ENCODE data around the gene MGMT. TPM values are rescaled to one million over a fixed set of nuclear protein-coding genes. Genes with fewer than 3 reads are reported as not detected.

Gene MGMT
- total RNA-seq, 4 donors from 2014 or later = 25.6 to 32.2 (median 29.5) TPM

GRCh38 chr10:129711291-129711690, 244.2 kb downstream of the MGMT start:
- Histone ChIP-seq H3K4me3 (no peak overlapping the region), H3K36me3 (peaks cover 9% of the 10 kb centered on the region), H3K9me3 (no peaks in the 10 kb centered on the region), H3K4me1 (peaks cover 5% of the 10 kb centered on the region), H3K27ac (no peak overlapping the region), H3K27me3 (no peaks in the 10 kb centered on the region)
- no peak for DNase-seq (ENCODE audit: low spot score in 2 of 2)
- TF ChIP-seq CTCF (IDR thresholded peaks at IDR 0.05) = no peak
- no peak for TF ChIP-seq EP300 (IDR thresholded peaks at IDR 0.05)
- TF ChIP-seq POLR2A (IDR thresholded peaks at IDR 0.05) = no peak
- TF ChIP-seq POLR2AphosphoS5 (IDR thresholded peaks at IDR 0.05) = no peak
- WGBS = 67% methylated on average over 6 of the region's 6 CpGs

GRCh38 chr10:129712000-129712399, 245.0 kb downstream of the MGMT start:
- H3K4me1 ChIP-seq = peaks cover 5% of the 10 kb centered on the region
- 92% methylated on average over 8 of the region's 8 CpGs for WGBS
- H3K27me3 ChIP-seq = no peaks in the 10 kb centered on the region
- DNase-seq (ENCODE audit: low spot score in 2 of 2) = no peak
- H3K27ac ChIP-seq = no peak overlapping the region
- TF ChIP-seq CTCF (IDR thresholded peaks at IDR 0.05) (no peak), POLR2A (IDR thresholded peaks at IDR 0.05) (no peak), EP300 (IDR thresholded peaks at IDR 0.05) (no peak), POLR2AphosphoS5 (IDR thresholded peaks at IDR 0.05) (no peak)
- H3K4me3 ChIP-seq = no peak overlapping the region
- peaks cover 9% of the 10 kb centered on the region for H3K36me3 ChIP-seq
- no peaks in the 10 kb centered on the region for H3K9me3 ChIP-seq

- no peak for TF ChIP-seq POLR2AphosphoS5 (IDR thresholded peaks at IDR 0.05)
- no peak for TF ChIP-seq CTCF (IDR thresholded peaks at IDR 0.05)
- no peak for TF ChIP-seq EP300 (IDR thresholded peaks at IDR 0.05)
- TF ChIP-seq POLR2A (IDR thresholded peaks at IDR 0.05) = no peak
- Histone ChIP-seq H3K27ac (no peak overlapping the region), H3K36me3 (peaks cover 9% of the 10 kb centered on the region), H3K4me1 (no peaks in the 10 kb centered on the region), H3K27me3 (no peaks in the 10 kb centered on the region), H3K9me3 (no peaks in the 10 kb centered on the region), H3K4me3 (no peak overlapping the region)
- peak in 1 of 2 donors; percentile 11 for DNase-seq (ENCODE audit: low spot score in 2 of 2)
- WGBS = 96% methylated on average over 14 of the region's 14 CpGs
Measured at GRCh38 chr10:129713659-129714265, 246.7 kb downstream of the MGMT start.

GRCh38 chr10:129715805-129716204, 248.8 kb downstream of the MGMT start:
- Histone ChIP-seq H3K27me3 (no peaks in the 10 kb centered on the region), H3K9me3 (no peaks in the 10 kb centered on the region), H3K4me3 (no peak overlapping the region), H3K36me3 (no peaks in the 10 kb centered on the region), H3K27ac (no peak overlapping the region), H3K4me1 (no peaks in the 10 kb centered on the region)
- TF ChIP-seq POLR2A (IDR thresholded peaks at IDR 0.05) (no peak), EP300 (IDR thresholded peaks at IDR 0.05) (no peak)
- no peak for DNase-seq (ENCODE audit: low spot score in 2 of 2)
- WGBS = 94% methylated on average over 15 of the region's 15 CpGs

- Histone ChIP-seq H3K9me3 (no peaks in the 10 kb centered on the region), H3K27ac (no peak overlapping the region), H3K4me1 (no peaks in the 10 kb centered on the region), H3K27me3 (no peaks in the 10 kb centered on the region), H3K36me3 (no peaks in the 10 kb centered on the region), H3K4me3 (no peak overlapping the region)
- no peak for TF ChIP-seq EP300 (IDR thresholded peaks at IDR 0.05)
- TF ChIP-seq CTCF (IDR thresholded peaks at IDR 0.05) = no peak
- TF ChIP-seq POLR2AphosphoS5 (IDR thresholded peaks at IDR 0.05) = no peak
- TF ChIP-seq POLR2A (IDR thresholded peaks at IDR 0.05) = no peak
- 89% methylated on average over 12 of the region's 12 CpGs for WGBS
- no peak for DNase-seq (ENCODE audit: low spot score in 2 of 2)
Measured at GRCh38 chr10:129716211-129716681, 249.2 kb downstream of the MGMT start.
